ENCODE results near the gene TMEM161B.

DNA sequence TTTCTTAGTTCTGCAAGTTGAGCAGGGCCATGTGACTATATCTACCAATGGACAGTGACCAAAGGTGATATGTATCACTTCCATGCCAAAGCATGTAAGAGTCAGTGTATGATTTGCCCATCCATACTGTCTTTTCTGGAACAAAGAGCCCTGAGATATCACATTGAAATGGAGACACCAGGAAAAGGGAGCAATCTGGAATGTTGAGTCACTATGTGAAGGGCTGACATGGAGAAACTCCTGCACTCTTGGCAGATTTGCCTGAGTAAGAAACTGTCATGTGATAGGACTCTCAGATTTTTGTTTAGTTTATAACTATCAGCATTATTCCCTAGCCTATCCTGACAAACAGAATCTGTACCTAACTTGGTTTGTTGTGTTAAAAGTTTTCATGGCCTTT is 29.8 kb upstream of the TMEM161B start:
- no peak for TF ChIP-seq POLR2A (IDR thresholded peaks at IDR 0.05; ENCODE audit: low read depth, low read length)
- no peak for TF ChIP-seq POLR2AphosphoS5 (IDR thresholded peaks at IDR 0.05; ENCODE audit: low read depth, low read length)
- TF ChIP-seq TAF1 (IDR thresholded peaks at IDR 0.05; ENCODE audit: borderline replicate concordance, low read depth, low read length), result no peak
